ENCODE results near the gene PSMB5.
"Not testable (repeated sequence)": the region's sequence is repeated elsewhere in the genome, so short reads cannot be mapped to it uniquely, and the experiment has no call there.

Gene PSMB5

DNA sequence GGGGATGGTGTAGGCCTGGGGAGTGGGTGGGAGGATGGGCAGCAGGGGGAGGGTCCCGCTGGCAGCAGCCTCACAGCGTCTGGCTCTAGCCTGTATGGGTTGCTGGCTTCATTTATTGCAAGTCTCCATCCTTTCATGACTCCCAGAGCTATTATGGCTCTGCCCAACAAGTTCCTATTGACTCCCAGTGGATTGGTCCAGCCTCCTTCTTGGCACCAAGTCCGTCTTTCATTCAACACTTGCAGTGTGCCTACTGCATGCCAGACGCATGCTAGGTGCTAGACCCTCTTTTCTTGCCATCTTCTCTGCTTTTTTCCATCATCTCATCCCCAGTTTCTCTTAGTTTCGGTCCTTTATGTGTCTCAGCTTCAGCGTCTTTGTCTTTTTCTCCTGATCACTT lies 8.4 kb upstream of the PSMB5 start:
- DNase-seq = no peak

DNA sequence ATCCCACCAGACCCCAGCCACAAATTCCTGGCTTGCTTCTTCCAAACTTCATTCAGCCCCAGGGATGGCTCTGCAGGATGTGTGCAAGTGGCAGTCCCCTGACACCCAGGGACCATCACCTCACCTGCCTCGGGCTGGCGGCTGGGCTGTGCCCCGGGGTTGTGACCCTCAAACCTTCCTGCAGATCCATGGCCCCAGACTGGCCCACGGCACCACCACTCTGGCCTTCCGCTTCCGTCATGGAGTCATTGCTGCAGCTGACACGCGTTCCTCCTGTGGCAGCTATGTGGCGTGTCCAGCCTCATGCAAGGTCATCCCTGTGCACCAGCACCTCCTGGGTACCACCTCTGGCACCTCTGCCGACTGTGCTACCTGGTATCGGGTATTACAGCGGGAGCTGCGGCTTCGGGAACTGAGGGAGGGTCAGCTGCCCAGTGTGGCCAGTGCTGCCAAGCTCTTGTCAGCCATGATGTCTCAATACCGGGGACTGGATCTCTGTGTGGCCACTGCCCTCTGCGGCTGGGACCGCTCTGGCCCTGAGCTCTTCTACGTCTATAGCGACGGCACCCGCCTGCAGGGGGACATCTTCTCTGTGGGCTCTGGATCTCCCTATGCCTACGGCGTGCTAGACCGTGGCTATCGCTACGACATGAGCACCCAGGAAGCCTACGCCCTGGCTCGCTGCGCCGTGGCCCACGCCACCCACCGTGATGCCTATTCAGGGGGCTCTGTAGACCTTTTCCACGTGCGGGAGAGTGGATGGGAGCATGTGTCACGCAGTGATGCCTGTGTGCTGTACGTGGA lies 7.7 kb upstream of the PSMB5 start, which contains the start of gene PSMB11:
Gene PSMB11 (plus strand): TSS at position 51 of the 804 bp plus-strand sequence. CDS start 14 bp downstream, at position 65.
- DNase-seq = no peak

DNA sequence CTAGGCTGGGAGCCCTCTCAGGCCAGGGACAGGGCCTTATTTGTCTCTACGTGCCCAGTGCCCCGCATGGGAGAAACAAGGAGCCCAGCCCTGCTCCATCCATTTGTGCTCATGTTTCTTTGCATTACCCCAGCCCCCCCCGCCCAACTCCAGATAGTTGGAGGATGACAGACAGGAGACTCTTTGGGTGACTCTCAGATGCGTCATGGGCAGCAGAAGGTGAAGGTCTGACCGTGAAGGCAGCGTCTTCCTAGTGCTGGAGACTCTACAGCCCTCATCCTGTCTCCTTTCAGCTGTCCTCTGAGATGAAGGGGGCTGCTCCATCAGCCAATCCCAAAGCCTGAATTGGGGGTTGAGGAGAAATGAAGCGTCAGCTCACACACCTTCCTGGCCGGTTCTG lies 7.0 kb upstream of the PSMB5 start:
- no peak for DNase-seq

DNA sequence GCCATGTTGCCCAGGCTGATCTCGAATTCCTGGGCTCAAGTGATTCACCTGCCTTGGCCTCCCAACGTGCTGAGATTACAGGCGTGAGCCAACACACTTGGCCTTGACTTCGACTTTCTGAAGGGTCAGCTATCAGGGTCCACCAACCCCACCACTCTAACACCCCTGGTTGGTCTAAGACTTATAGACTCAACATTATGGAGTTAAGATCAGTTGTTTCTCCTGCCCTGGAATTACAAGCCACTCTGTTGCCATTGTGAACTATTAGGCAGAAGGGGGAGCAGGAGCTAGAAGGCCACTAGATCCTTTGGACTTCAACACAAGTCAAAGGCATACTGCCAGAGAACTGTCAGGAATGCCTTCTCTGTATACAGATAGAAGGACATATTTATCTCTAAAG lies 5.4 kb upstream of the PSMB5 start:
- no peak for DNase-seq

- no peak for DNase-seq
These were observed 824 bp upstream of the PSMB5 start for GRCh38 chr14:23035303-23036144.

DNA sequence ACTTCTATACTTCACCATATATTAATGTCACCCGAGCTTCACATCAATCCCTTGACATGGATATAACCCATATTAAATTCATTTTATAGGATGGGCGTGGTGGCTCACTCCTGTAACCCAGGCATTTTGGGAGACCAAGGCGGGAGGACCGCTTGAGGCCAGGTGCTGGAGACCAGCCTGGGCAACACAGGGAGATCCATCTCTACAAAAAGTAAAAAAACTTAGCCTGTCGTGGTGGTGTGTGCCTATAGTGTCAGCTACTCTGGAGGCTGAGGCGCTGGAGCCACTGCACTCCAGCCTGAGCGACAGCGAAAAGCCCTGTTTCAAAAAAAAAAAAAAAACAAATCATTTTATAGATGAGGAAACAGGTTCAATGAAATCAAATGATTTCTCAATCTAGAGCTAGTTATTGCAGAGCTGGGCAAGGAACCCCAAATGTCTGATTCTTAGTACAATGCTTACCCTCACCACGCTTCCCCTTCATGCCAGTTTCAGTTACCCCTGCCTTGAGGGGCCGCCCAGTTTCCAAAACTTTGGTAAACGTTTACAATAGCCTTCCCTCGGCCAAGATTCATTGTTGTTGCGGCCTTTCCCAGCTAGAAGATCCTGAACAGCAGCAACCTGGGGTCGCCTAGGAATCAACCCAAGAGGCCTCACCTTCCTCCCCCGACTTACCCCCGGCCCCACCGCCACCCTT lies 751 bp downstream of the PSMB5 start:
- no peak for DNase-seq

- no peak for DNase-seq
These were observed 1.4 kb downstream of the PSMB5 start for GRCh38 chr14:23033251-23033727.

DNA sequence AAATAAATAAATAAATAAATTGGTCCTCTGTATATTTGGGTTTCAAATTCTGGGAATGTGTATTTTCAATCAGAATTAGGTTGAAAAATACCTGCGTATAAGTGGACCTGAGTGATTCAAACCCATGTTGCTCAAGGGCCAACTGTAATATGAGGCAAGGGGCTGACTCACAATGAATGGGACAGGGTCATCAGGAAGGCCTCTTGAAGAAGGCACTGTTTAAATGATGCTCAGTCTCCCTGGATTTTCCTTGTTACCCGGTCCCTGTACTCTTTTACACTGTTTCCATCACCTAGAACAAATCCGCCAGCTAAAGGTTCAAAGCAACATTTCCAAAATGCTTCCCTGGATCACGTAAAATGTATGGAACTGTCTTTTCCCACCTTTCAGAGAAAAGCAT lies 3.8 kb downstream of the PSMB5 start:
- no peak for DNase-seq

- no peak for DNase-seq
These were observed 5.9 kb downstream of the PSMB5 start for GRCh38 chr14:23028799-23029198.

- no peak for DNase-seq
These were observed 9.4 kb downstream of the PSMB5 start for GRCh38 chr14:23025151-23025814.

DNA sequence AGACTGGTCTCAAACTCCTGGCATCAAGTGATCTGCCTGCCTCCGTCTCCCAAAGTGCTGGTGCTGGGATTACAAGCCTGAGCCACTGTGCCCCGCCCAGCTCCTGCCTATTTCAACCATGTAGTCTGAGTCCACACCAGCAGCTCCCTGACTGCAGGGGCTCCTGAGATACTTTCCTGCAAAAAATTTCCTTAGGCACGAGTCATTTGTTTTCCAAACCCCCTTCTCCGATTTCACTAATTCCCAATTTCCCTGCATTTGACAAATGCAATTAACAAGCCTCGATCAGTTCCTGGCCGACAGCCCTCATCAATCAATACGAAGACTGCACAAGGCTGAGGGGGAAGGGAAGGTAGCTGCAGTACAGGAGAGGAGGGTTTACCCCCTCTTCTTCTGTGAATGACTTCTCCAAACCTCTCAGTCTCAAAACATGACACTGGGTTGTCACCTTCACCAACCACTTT lies 10.1 kb downstream of the PSMB5 start:
- DNase-seq = no peak

DNA sequence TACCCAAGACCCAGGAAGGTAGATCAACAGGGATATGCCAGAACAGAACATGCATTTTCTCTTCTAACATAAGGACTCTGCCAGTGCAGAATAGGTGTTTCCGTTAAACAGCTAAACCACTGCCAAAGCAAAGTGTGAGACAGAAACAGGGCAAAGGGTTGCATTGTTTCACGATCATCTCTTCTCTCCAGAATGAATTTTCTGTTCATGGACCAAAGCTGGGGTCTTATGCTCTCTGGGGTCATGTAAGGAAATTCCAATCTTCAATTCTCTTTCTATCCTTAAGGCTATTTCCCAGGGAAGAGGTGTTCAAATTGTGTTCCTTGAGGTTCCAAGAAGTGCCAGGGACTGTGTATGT lies 10.9 kb downstream of the PSMB5 start:
- DNase-seq = no peak

DNA sequence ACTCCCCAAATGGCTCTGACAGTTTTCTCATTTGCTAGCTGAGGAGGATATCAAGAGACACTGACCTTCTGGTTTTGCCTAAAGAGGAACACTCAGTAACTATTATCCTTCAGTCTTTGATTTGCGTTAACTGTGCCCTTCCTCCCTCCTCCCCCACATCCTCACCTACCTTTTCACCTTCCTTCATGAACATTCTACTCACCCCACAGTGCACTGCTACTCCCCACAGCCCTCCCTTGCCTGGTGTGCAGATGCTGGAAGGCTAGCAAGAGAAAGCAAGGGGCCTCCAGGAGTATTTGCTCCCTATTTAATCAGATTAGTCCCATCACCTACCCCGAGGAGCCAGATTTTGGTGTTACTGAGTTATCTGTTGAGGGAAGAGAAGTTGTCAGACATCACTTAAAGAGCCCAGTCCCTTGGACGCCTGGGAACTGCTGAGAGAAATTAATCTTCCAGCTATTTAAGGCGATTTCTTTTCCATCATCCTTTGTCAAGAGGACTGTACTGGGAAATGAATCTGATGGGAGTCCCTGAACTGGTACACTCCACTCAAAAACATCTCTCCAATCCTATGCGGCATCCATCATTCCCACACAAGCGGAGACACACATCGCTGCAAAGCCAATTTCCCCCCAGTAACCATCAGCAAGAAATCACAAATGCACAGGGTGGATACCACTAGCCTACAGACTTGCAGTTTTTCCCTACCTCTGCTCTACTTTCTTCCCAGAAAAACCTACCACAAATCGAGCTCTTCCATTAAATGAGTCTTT lies 11.5 kb downstream of the PSMB5 start:
- no peak for DNase-seq

- no peak for DNase-seq
These were observed 12.7 kb downstream of the PSMB5 start for GRCh38 chr14:23021889-23022442.

DNA sequence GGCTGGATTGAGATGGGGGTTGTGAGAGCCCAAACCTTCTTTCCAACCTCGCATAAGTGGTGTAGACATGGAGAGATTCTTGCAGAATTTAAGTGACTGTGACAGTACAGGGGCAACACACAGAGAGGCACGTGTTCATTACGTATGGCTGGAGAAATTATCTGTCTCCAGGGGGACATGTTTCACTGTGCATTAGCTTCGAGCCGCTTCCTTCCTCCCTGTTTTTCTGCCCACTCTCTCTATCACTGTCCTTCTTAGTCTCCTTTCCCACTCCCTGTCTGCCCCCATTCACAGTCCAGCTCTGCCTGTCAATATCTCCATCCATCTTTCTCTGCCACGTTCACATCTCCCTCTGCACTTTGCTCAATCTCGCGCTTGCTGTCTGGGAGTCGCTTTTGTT lies 13.3 kb downstream of the PSMB5 start:
- no peak for DNase-seq

DNA sequence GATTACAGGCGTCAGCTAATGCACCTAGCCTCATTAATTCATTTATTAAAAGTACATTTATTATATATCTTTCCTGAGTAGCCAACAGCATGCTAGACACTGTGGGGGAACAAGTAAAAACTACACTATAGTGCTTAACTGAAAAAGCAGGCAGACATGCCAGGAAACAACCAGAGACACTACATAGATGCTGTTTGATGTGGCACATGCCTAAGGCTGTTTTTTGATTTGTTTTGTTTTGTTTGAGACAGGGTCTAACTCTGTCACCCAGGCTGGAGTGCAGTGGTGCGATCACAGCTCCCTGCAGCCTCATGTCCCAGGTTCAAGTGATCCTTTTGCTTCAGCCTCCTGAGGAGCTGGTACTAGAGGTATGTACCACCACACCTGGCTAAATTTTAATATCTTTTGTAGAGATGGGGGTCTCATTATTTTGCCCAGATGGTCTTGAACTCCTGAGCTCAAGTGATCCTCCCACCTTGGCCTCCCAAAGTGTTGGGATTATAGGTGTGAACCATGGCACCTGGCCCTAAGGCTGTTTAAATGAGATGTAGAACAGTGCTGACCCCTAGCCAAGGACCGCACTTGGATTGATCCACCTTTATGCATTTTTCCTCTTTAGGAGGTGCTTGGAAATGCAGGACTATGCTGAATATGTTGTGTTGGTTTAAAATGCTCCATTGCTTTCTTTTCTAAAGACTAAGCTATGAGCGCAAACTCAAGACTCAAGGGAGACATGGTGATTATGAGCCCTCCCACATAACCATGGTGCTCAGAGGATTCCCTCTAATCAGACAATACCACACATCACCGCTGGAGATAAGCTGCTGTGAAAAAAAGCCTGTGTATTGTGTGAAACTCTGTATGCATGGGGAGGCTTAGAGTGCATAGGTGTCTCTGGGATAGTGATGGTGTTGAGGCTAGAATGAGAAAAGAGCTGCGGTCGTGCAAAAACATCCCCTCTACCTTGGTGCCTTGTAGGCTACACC lies 14.3 kb downstream of the PSMB5 start:
- DNase-seq = no peak

DNA sequence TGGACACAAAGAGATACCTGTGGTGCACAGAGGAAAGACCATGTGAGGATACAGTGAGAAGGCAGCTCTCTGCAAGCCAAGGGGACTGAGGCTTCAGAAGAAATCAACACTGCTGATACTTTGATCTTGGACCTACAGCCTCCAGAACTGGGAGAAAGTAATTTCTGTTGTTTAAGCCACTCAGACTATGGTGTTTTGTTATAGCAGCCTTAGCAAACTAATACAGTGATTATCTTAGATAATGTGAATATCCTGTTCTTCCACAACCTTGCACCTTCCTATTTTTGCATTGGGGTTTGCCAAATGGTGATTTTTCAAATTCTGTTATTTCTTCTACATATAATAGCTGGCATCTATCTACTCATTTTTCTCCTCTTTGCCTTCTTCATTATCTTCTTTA lies 16.6 kb downstream of the PSMB5 start:
- no peak for DNase-seq

- no peak for DNase-seq
These were observed 17.6 kb downstream of the PSMB5 start for GRCh38 chr14:23017091-23017490.

GRCh38 chr14:23015618-23016017 lies 19.1 kb downstream of the PSMB5 start:
- no peak for DNase-seq

- DNase-seq = not testable (repeated sequence)
These were observed 21.0 kb downstream of the PSMB5 start for GRCh38 chr14:23013749-23014054.
